Right cardiac atrium (tissue), 5 donors: Measurements from ENCODE around the gene IGF2R. TPM values are rescaled to one million over a fixed set of nuclear protein-coding genes. Genes with fewer than 3 reads are reported as not detected.

Experiments used
- ATAC-seq, 2 donors: fragments of 200-7000 bp; cut with Tn5 transposase; one replicate each; pipeline versions ENCODE4 v1.8.0 to v1.9.1; 2020; ENCODE audit warnings: moderate library complexity in 2 of 2, mild to moderate bottlenecking in 1 of 2
- DNase-seq, 3 donors: peaks; one replicate each; pipeline ENCODE4 v3.0.0-alpha.2; 2020
- H3K27ac ChIP-seq: one replicate; pipeline ENCODE4 v1.5.1; 2013; ENCODE audit warnings: mild to moderate bottlenecking, low read length, control low read depth, moderate library complexity
- H3K27me3 ChIP-seq: one replicate; pipeline ENCODE4 v1.6.1; 2013; ENCODE audit not compliant: control insufficient read depth, insufficient read depth
- H3K4me1 ChIP-seq: one replicate; pipeline ENCODE4 v1.6.1; 2013; ENCODE audit warnings: low read length; ENCODE audit not compliant: control insufficient read depth, insufficient read depth
- H3K4me3 ChIP-seq: one replicate; pipeline ENCODE4 v1.5.1; 2013; ENCODE audit warnings: low read length, control low read depth
- H3K9me3 ChIP-seq: one replicate; pipeline ENCODE4 v1.6.1; 2013; ENCODE audit warnings: low read length; ENCODE audit not compliant: control insufficient read depth
- WGBS: extraction: QIAGEN DNeasy Blood & Tissue Kit; methylation state at CpG from one replicate; pipeline ENCODE4 v1.1.7; 2013; 5-methylcytosine and 5-hydroxymethylcytosine counted together
- intact Hi-C, 4 donors: fragments of 100-400 bp; cut with DNase I; formaldehyde crosslinking; loops; one replicate each; pipeline versions ENCODE4 v1.11.0 to v1.14.0; 2022 to 2023
- polyA plus RNA-seq: library from polyadenylated mRNA; stranded (reverse); fragments of 200-250 nt; gene quantifications from one replicate; pipeline ENCODE4 v1.2.3, GENCODE V29; 2013
- total RNA-seq, 4 donors: library from RNA; stranded (reverse); fragmentation: NEBNext Ultra II Directional; extraction: Animal tissue kit (Norgen Biotek cat#: 25700); gene quantifications; one replicate each; pipeline ENCODE4 v1.2.1, GENCODE V29; 2021
- donor health status: healthy with polysubstance abuse.
- donor health status: DM: no; HTN: yes; CAD: no.
- donor health status: DM: no; HTN: no; CAD: no.
- donor health status: DM: no; HTN: yes; CAD: no; lungs with severe emphysema.
- donor health status: DM: yes; HTN: yes; CAD: no.

The IGF2R gene
- total and polyA plus RNA-seq, 5 donors: 19.6 to 48.9 (median 46.5) TPM

- Histone ChIP-seq H3K27ac (no peak overlapping the region), H3K27me3 (no peaks in the 10 kb centered on the region), H3K4me1 (no peaks in the 10 kb centered on the region), H3K9me3 (no peaks in the 10 kb centered on the region), H3K4me3 (no peak overlapping the region)
- DNase-seq (no peak), ATAC-seq (no peak)
- 94% methylated on average over 7 of the region's 7 CpGs for WGBS
- intact Hi-C loops: no loop called here
Observed at GRCh38 chr6:160050022-160050421, 81.1 kb downstream of the IGF2R start.

- ATAC-seq (no peak), DNase-seq (no peak)
- 85% methylated on average over 2 of the region's 2 CpGs for WGBS
- H3K9me3 ChIP-seq: no peaks in the 10 kb centered on the region
- H3K4me1 ChIP-seq: no peaks in the 10 kb centered on the region
- no peak overlapping the region for H3K27ac ChIP-seq
- no peak overlapping the region for H3K4me3 ChIP-seq
- intact Hi-C loops: no loop called here
- no peaks in the 10 kb centered on the region for H3K27me3 ChIP-seq
Observed at GRCh38 chr6:160051390-160051789, 82.5 kb downstream of the IGF2R start.

GRCh38 chr6:160054271-160054670, 85.4 kb downstream of the IGF2R start:
- 90% methylated on average over 6 of the region's 6 CpGs for WGBS
- H3K4me3 ChIP-seq: no peak overlapping the region
- no peaks in the 10 kb centered on the region for H3K27me3 ChIP-seq
- H3K27ac ChIP-seq: no peak overlapping the region
- no peaks in the 10 kb centered on the region for H3K4me1 ChIP-seq
- intact Hi-C loops: no loop called here
- no peak for ATAC-seq
- H3K9me3 ChIP-seq: no peaks in the 10 kb centered on the region
- DNase-seq: no peak

- intact Hi-C loops: no loop called here
- Histone ChIP-seq H3K4me3 (no peak overlapping the region), H3K4me1 (no peaks in the 10 kb centered on the region), H3K9me3 (no peaks in the 10 kb centered on the region), H3K27me3 (no peaks in the 10 kb centered on the region), H3K27ac (no peak overlapping the region)
- ATAC-seq (no peak), DNase-seq (peak in 1 of 3 donors; percentile 25)
- 94% methylated on average over 7 of the region's 7 CpGs for WGBS
Observed at GRCh38 chr6:160054913-160055312, 86.0 kb downstream of the IGF2R start.

DNA sequence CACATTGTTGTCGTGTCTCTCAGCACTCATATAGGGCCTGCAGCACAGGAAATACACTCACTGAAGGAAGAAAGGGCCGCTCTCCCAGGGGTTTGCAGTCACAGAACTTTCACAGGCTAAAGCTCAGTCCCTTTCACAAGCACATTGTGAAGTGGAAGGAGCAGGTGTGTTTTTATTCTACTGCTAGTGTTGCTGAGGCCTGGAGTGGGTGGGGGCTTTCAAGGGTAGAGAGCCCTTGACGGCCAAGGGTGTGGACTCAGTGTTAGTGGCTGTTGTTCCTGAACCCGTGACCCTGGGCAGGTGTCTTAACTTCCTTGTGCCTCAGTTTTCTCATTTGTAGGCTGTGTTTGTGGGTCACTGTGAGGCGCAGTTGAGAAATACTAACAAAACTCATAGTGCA, 86.5 kb downstream of the IGF2R start:
- WGBS: 90% methylated on average over 5 of the region's 5 CpGs
- Histone ChIP-seq H3K4me1 (no peaks in the 10 kb centered on the region), H3K27me3 (no peaks in the 10 kb centered on the region), H3K4me3 (no peak overlapping the region), H3K27ac (no peak overlapping the region), H3K9me3 (no peaks in the 10 kb centered on the region)
- DNase-seq: no peak
- intact Hi-C loops: no loop called here
- ATAC-seq: no peak

- intact Hi-C loops: no loop called here
- H3K27ac ChIP-seq: no peak overlapping the region
- WGBS: 73% methylated on average over 6 of the region's 6 CpGs
Observed at GRCh38 chr6:160055813-160056212, 86.9 kb downstream of the IGF2R start.

GRCh38 chr6:160057080-160057479, 88.2 kb downstream of the IGF2R start:
- no peak overlapping the region for H3K27ac ChIP-seq
- ATAC-seq: no peak
- H3K9me3 ChIP-seq: no peaks in the 10 kb centered on the region
- intact Hi-C loops: no loop called here
- no peaks in the 10 kb centered on the region for H3K4me1 ChIP-seq
- H3K4me3 ChIP-seq: no peak overlapping the region
- 72% methylated on average over 6 of the region's 6 CpGs for WGBS
- H3K27me3 ChIP-seq: no peaks in the 10 kb centered on the region
- DNase-seq: no peak

More at GRCh38 chr6:160055813-160056212, 86.9 kb downstream of the IGF2R start:
- Histone ChIP-seq H3K27me3 (no peaks in the 10 kb centered on the region), H3K9me3 (no peaks in the 10 kb centered on the region), H3K4me3 (no peak overlapping the region), H3K4me1 (no peaks in the 10 kb centered on the region)
- no peak for DNase-seq
- ATAC-seq: no peak

- intact Hi-C loops: no loop called here
- no peaks in the 10 kb centered on the region for H3K9me3 ChIP-seq
- DNase-seq (no peak), ATAC-seq (no peak)
- no peaks in the 10 kb centered on the region for H3K4me1 ChIP-seq
- WGBS: 90% methylated on average over 6 of the region's 6 CpGs
- no peak overlapping the region for H3K4me3 ChIP-seq
- no peak overlapping the region for H3K27ac ChIP-seq
- no peaks in the 10 kb centered on the region for H3K27me3 ChIP-seq
Observed at GRCh38 chr6:160058603-160059215, 89.8 kb downstream of the IGF2R start.

- 95% methylated on average over 11 of the region's 11 CpGs for WGBS
- Histone ChIP-seq H3K4me3 (no peak overlapping the region), H3K27ac (no peak overlapping the region), H3K9me3 (no peaks in the 10 kb centered on the region), H3K27me3 (no peaks in the 10 kb centered on the region), H3K4me1 (no peaks in the 10 kb centered on the region)
- ATAC-seq: no peak
- no peak for DNase-seq
- intact Hi-C loops: no loop called here
Observed at GRCh38 chr6:160060221-160060620, 91.3 kb downstream of the IGF2R start.

GRCh38 chr6:160060920-160061447, 92.1 kb downstream of the IGF2R start:
- H3K27ac ChIP-seq: no peak overlapping the region
- H3K27me3 ChIP-seq: no peaks in the 10 kb centered on the region
- H3K9me3 ChIP-seq: no peaks in the 10 kb centered on the region
- intact Hi-C loops: no loop called here
- ATAC-seq: no peak
- no peaks in the 10 kb centered on the region for H3K4me1 ChIP-seq
- H3K4me3 ChIP-seq: no peak overlapping the region
- DNase-seq: no peak
- WGBS: 80% methylated on average over 4 of the region's 4 CpGs

GRCh38 chr6:160063771-160064413, 95.0 kb downstream of the IGF2R start:
- Histone ChIP-seq H3K4me1 (no peaks in the 10 kb centered on the region), H3K4me3 (no peak overlapping the region), H3K27me3 (no peaks in the 10 kb centered on the region), H3K9me3 (no peaks in the 10 kb centered on the region), H3K27ac (no peak overlapping the region)
- 78% methylated on average over 8 of the region's 8 CpGs for WGBS
- no peak for DNase-seq
- ATAC-seq: no peak
- intact Hi-C loops: no loop called here
